ENCODE data around the gene NEU2. TPM values are rescaled to one million over a fixed set of nuclear protein-coding genes. Genes with fewer than 3 reads are reported as not detected.

NEU2 gene
- total RNA-seq, 2 experiments from 2014 or later: not detected

DNA sequence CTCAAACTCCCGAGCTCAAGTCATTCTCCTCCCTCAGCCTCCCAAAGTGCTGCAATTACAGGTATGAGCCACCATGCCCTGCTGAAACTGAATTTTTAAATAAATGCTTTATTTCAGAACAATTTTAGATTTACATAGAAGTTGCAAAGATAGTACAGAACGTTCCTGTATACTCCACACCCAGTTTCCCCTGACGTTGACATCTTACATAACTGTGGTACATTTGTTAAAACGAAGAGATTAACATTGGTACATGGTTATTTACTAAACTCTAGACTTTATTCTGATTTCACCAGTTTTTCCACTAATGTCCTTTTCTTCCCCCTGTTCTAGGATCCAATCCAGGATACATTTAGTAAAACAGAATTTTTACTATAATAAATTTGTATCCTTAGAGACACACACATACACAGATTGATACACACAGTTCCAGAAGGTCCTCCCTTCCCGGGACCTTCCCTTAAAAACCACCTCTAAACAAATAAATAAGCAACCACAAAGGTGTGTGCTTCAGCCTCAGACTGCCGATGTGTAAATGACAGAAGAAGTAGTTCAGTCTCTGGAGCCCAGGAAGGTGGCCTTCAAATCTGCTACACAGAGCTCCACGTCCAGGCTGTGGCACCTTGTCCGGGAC is 6.9 kb downstream of the NEU2 start:
- no peak overlapping the region for H3K27ac Mint-ChIP-seq
- ChIA-PET POLR2A (no interaction called here), CTCF (interaction anchor here (1.0 kb wide), 1 partner anchor 14 kb away, joined by 6 read pairs; no protein-coding TSS in a partner anchor)
- intact Hi-C loops (cut with micrococcal nuclease): no loop called here
- TF ChIP-seq, protein P1, sequence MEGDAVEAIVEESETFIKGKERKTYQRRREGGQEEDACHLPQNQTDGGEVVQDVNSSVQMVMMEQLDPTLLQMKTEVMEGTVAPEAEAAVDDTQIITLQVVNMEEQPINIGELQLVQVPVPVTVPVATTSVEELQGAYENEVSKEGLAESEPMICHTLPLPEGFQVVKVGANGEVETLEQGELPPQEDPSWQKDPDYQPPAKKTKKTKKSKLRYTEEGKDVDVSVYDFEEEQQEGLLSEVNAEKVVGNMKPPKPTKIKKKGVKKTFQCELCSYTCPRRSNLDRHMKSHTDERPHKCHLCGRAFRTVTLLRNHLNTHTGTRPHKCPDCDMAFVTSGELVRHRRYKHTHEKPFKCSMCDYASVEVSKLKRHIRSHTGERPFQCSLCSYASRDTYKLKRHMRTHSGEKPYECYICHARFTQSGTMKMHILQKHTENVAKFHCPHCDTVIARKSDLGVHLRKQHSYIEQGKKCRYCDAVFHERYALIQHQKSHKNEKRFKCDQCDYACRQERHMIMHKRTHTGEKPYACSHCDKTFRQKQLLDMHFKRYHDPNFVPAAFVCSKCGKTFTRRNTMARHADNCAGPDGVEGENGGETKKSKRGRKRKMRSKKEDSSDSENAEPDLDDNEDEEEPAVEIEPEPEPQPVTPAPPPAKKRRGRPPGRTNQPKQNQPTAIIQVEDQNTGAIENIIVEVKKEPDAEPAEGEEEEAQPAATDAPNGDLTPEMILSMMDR (IDR thresholded peaks at IDR 0.05): no peak
- H3K27me3 Mint-ChIP-seq: no peaks in the 10 kb centered on the region
- H3K9me3 Mint-ChIP-seq: no peaks in the 10 kb centered on the region
- no peak for ATAC-seq
- H3K4me3 Mint-ChIP-seq: no peak overlapping the region
- H3K4me1 Mint-ChIP-seq (ENCODE audit: low read depth): no peaks in the 10 kb centered on the region
- DNase-seq: no peak
- no peaks in the 10 kb centered on the region for H3K36me3 Mint-ChIP-seq (ENCODE audit: low read depth)

DNA sequence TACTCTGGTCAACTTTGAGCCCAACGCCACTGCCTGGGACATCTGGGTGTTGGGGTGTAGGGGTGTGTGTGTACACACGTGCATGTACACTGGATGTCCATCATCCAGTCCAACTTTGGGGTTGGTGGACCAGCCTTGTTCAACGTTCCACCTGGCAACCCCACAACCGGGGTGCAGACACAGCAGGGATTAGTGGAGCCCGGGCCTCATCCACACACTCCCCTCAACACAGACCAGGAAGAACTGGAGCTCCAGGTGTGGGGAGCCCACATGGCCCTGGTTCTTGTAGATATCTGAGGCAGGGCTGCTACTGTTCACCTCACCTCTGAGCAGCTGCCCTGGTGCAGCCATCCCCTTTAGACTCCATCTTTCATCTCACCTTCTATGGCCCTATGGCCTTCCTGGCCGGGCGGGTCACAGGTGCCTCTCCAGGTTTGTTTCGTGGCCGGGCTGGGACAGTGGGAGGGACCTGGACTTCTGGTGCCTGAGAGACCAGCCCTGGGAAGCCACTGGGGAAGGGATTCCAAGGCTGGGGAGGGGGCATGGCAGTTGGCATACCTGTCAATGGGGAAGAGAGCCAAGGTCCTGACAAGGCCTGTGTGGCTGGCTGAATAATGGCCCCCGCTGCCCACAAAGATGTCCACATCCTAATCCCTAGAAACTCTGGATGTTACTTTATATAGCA is 7.5 kb downstream of the NEU2 start:
- TF ChIP-seq, protein P1 (IDR thresholded peaks at IDR 0.05): no peak
- H3K4me3 Mint-ChIP-seq: no peak overlapping the region
- no peak overlapping the region for H3K27ac Mint-ChIP-seq
- H3K27me3 Mint-ChIP-seq: no peaks in the 10 kb centered on the region
- ATAC-seq (no peak), DNase-seq (no peak)
- H3K36me3 Mint-ChIP-seq (ENCODE audit: low read depth): no peaks in the 10 kb centered on the region
- no peaks in the 10 kb centered on the region for H3K9me3 Mint-ChIP-seq
- ChIA-PET CTCF (no interaction called here), POLR2A (no interaction called here)
- H3K4me1 Mint-ChIP-seq (ENCODE audit: low read depth): no peaks in the 10 kb centered on the region
- intact Hi-C loops (cut with micrococcal nuclease): no loop called here

DNA sequence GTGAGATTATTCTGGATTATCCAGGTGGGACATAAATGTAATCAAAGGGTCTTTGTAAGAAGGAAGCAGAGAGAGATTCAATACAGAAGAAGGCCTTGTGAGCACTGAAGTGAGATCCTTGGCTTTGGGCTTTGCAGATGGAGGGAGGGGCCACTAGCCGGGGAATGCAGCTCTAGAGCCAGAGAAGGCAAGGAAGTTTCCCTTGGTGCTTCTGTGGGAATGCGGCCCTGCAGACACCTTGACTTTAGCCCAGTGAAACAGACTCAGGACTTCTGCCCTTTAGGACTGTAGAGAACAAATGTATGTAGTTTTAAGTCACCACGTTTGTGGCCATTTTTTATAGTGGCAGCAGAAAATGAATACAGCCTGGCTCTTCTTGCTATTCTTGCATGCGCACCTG is 8.1 kb downstream of the NEU2 start:
- POLR2A ChIA-PET: no interaction called here
- no peak for DNase-seq
- H3K4me1 Mint-ChIP-seq (ENCODE audit: low read depth): no peaks in the 10 kb centered on the region
- H3K9me3 Mint-ChIP-seq: no peaks in the 10 kb centered on the region
- ATAC-seq: no peak
- intact Hi-C loops (cut with micrococcal nuclease): no loop called here
- TF ChIP-seq, protein P1 (IDR thresholded peaks at IDR 0.05): no peak
- no peak overlapping the region for H3K4me3 Mint-ChIP-seq
- no peaks in the 10 kb centered on the region for H3K36me3 Mint-ChIP-seq (ENCODE audit: low read depth)
- H3K27ac Mint-ChIP-seq: no peak overlapping the region
- H3K27me3 Mint-ChIP-seq: no peaks in the 10 kb centered on the region
- CTCF ChIA-PET: no interaction called here

DNA sequence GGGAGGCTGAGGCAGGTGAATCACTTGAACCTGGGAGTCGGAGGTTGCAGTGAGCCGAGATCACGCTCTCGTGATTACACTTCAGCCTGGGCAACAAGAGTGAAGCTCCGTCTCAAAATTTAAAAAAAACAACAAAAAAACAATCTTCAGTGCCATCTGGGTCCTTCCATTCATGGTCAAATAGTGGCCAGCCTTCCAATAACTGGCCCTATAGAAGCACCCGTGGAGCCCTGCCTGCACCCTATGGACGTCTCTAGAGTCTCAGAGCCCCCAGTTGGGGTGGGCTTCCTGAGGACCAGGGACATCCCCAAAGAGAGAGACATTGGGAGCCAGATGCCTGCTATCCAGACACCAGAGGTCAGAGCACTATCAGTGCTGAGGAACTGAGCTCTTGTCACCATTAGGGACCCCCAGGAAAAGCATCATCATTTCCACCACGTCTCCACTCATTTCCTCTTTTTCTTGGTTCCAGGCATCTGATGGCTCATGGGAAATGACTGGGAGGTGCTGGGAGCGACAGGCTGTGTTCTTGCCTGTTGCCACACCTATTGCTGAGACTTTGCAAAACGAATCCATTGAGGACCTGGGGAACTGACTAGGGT is 9.4 kb downstream of the NEU2 start:
- Mint-ChIP-seq H3K27me3 (no peaks in the 10 kb centered on the region), H3K4me3 (no peak overlapping the region), H3K9me3 (no peaks in the 10 kb centered on the region), H3K36me3 (ENCODE audit: low read depth) (no peaks in the 10 kb centered on the region), H3K27ac (no peak overlapping the region), H3K4me1 (ENCODE audit: low read depth) (no peaks in the 10 kb centered on the region)
- POLR2A ChIA-PET: no interaction called here
- DNase-seq: no peak
- intact Hi-C loops (cut with micrococcal nuclease): no loop called here
- CTCF ChIA-PET: interaction anchor here (1.0 to 1.6 kb wide), 2 partner anchors 10 to 13 kb away, joined by 4 to 5 read pairs; partner anchors contain the start of gene NEU2
- TF ChIP-seq, protein P1 (IDR thresholded peaks at IDR 0.05): no peak
- no peak for ATAC-seq

DNA sequence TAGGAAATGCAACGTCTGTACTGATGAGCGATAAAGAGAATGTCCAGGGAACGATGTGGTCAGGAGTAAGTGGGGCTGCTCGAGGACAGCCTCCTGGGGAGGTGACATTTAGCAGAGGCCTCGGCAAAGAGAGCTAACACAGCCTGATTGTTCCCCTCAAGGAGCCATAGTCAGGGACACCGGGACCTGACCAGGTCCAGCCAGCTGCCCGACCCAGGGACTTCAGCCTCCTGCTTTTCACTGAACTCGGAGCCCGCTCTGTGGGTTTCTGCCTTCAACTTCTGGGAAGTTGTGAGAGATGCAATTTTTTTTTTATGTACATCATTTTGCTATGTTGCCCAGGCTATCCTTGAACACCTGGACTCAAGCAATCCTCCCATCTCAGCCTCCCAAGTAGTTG is 10.1 kb downstream of the NEU2 start:
- ChIA-PET POLR2A (no interaction called here), CTCF (interaction anchor here (0.9 to 1.6 kb wide), 3 partner anchors 10 to 14 kb away, joined by 4 to 5 read pairs (median 4); partner anchors contain the start of gene NEU2)
- Mint-ChIP-seq H3K4me1 (ENCODE audit: low read depth) (no peaks in the 10 kb centered on the region), H3K4me3 (no peak overlapping the region), H3K9me3 (no peaks in the 10 kb centered on the region), H3K27ac (no peak overlapping the region), H3K36me3 (ENCODE audit: low read depth) (no peaks in the 10 kb centered on the region), H3K27me3 (no peaks in the 10 kb centered on the region)
- no peak for DNase-seq
- TF ChIP-seq, protein P1 (IDR thresholded peaks at IDR 0.05): no peak
- ATAC-seq: no peak
- intact Hi-C loops (cut with micrococcal nuclease): no loop called here

Measured in activated CD8-positive, alpha-beta T cell treated with anti-CD3 and anti-CD28 coated beads for 36 hours (primary cell).